Activated naive CD8-positive, alpha-beta T cell treated with anti-CD3 and anti-CD28 coated beads, Interleukin-2, amount 50 U/mL, for 16 hours (primary cell): ENCODE measurements around the gene CUX1.
"Not testable (repeated sequence)": the region's sequence is repeated elsewhere in the genome, so short reads cannot be mapped to it uniquely, and the experiment has no call there.

ENCODE experiments used
- DNase-seq: peaks from one replicate; pipeline ENCODE4 v3.0.0-alpha.2; 2020; ENCODE audit warnings: low read depth, low spot score

CUX1 gene

GRCh38 chr7:101792682-101793071 lies 24.7 kb upstream of the CUX1 start:
- not testable (repeated sequence) for DNase-seq

- DNase-seq: no peak
These were observed 22.0 kb upstream of the CUX1 start for GRCh38 chr7:101795461-101795860.

- DNase-seq: not testable (repeated sequence)
These were observed 19.3 kb upstream of the CUX1 start for GRCh38 chr7:101798173-101798572.

GRCh38 chr7:101803203-101804087 lies 14.0 kb upstream of the CUX1 start:
- DNase-seq: no peak

- no peak for DNase-seq
These were observed 13.1 kb upstream of the CUX1 start for GRCh38 chr7:101804088-101804963.

- no peak for DNase-seq
These were observed 12.5 kb upstream of the CUX1 start for GRCh38 chr7:101804967-101805366.

GRCh38 chr7:101812595-101812994 lies 4.8 kb upstream of the CUX1 start:
- DNase-seq: no peak

GRCh38 chr7:101813402-101814019 lies 3.9 kb upstream of the CUX1 start:
- no peak for DNase-seq

- DNase-seq: peak; percentile 20
These were observed 3.1 kb upstream of the CUX1 start for GRCh38 chr7:101814081-101814990.

- peak; percentile 35 for DNase-seq
These were observed 2.2 kb upstream of the CUX1 start for GRCh38 chr7:101814991-101815825.

- peak; percentile 21 for DNase-seq
These were observed 1.4 kb upstream of the CUX1 start for GRCh38 chr7:101815826-101816594.

- no peak for DNase-seq
These were observed 593 bp upstream of the CUX1 start for GRCh38 chr7:101816595-101817470.

- no peak for DNase-seq
These were observed 1.1 kb downstream of the CUX1 start for GRCh38 chr7:101818287-101819071.

- no peak for DNase-seq
These were observed 1.8 kb downstream of the CUX1 start for GRCh38 chr7:101819183-101819582.

GRCh38 chr7:101819913-101820522 lies 2.6 kb downstream of the CUX1 start:
- no peak for DNase-seq

GRCh38 chr7:101820703-101821102 lies 3.3 kb downstream of the CUX1 start:
- no peak for DNase-seq

- DNase-seq: not testable (repeated sequence)
These were observed 5.2 kb downstream of the CUX1 start for GRCh38 chr7:101822632-101823031.
